BJ (cell line): ENCODE data around the gene DHRS2. TPM values are rescaled to one million over a fixed set of nuclear protein-coding genes. Genes with fewer than 3 reads are reported as not detected.

Experiments
- CTCF ChIA-PET: fragments of 350-600 bp; formaldehyde crosslinking; extraction: SDS; loops from one replicate; lab custom pipeline; 2021; ENCODE audit warnings: antibody characterized with exemption, inconsistent platforms; lab: Yijun Ruan, JAX
- POLR2A ChIA-PET: fragments of 300-600 bp; sonication (Branson Sonifier 250); formaldehyde crosslinking; extraction: SDS; loops from one replicate; lab custom pipeline; 2021; ENCODE audit warnings: antibody characterized with exemption; lab: Charles Lee
- DNase-seq: peaks from one replicate; pipeline ENCODE4 v3.0.0-alpha.2; 2011; ENCODE audit warnings: low read depth
- H3K27me3 ChIP-seq: 2 replicates; pipeline ENCODE4 v1.6.0; 2011; ENCODE audit warnings: low read length; ENCODE audit not compliant: control insufficient read depth, insufficient read depth
- H3K36me3 ChIP-seq: 2 replicates; pipeline ENCODE4 v1.5.1; 2011; ENCODE audit warnings: low read length; ENCODE audit not compliant: control insufficient read depth, insufficient read depth
- H3K4me3 ChIP-seq: 2 replicates; pipeline ENCODE4 v1.5.1; 2011; ENCODE audit warnings: low read depth, mild to moderate bottlenecking, control low read depth, low read length
- CTCF ChIP-seq: IDR thresholded peaks from 2 replicates; pipeline ENCODE4 v1.5.1; 2011; ENCODE audit warnings: low read depth, mild to moderate bottlenecking, control low read depth, inconsistent platforms, low read length, moderate library complexity; ENCODE audit not compliant: insufficient read depth
- polyA plus RNA-seq: library from polyadenylated mRNA; depleted of rRNA; stranded (reverse); fragments of >200 nt; gene quantifications from 2 replicates; pipeline ENCODE4 v1.2.3, GENCODE V29; 2011

DHRS2 gene
- polyA plus RNA-seq, 1 experiment: 0.16 TPM

- no peak for DNase-seq
- Histone ChIP-seq H3K27me3 (0 out of 2 replicates have a peak, but pooled peaks cover 1% of the 10 kb centered on the region), H3K36me3 (no peaks in the 10 kb centered on the region), H3K4me3 (no peak overlapping the region)
- POLR2A ChIA-PET: no interaction called here
- no peak for TF ChIP-seq CTCF
- CTCF ChIA-PET: interaction anchor here (1.0 kb wide), 1 partner anchor 14 kb away, joined by 3 read pairs; no protein-coding TSS in a partner anchor
These were observed 33.1 kb upstream of the DHRS2 start for GRCh38 chr14:23603103-23603502.

- Histone ChIP-seq H3K4me3 (no peak overlapping the region), H3K36me3 (no peaks in the 10 kb centered on the region), H3K27me3 (0 out of 2 replicates have a peak, but pooled peaks cover 1% of the 10 kb centered on the region)
- POLR2A ChIA-PET: no interaction called here
- TF ChIP-seq CTCF: no peak
- no peak for DNase-seq
- CTCF ChIA-PET: interaction anchor here (1.0 kb wide), 1 partner anchor 13 kb away, joined by 3 read pairs; no protein-coding TSS in a partner anchor
These were observed 32.0 kb upstream of the DHRS2 start for GRCh38 chr14:23604148-23604547.

DNA sequence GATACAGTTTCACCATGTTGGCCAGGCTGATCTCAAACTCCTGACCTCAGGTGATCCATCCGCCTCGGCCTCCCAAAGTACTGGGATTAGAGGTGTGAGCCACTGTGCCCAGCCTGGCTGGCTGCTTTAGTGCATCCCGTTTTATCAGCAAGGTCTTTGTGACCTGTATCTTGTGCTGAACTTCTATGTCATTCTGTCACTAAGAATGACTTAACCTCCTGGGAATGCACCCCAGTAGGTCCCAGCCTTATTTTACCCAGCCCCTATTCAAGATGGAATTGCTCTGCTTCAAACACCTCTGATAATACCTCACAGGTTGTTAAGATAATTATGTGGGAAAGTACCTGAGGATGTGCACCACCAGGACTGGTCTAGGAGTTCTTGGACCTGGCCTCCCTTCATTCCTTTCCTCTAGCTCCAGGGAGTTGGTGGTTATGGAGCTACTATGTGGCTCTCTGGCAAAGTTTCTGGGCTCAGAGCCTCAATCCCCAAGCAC is 31.4 kb upstream of the DHRS2 start:
- ChIA-PET CTCF (interaction anchor here (1.2 kb wide), 1 partner anchor 16 kb away, joined by 3 read pairs; no protein-coding TSS in a partner anchor), POLR2A (no interaction called here)
- no peak for DNase-seq
- H3K4me3 ChIP-seq: no peak overlapping the region
- H3K27me3 ChIP-seq: 0 out of 2 replicates have a peak, but pooled peaks cover 1% of the 10 kb centered on the region
- TF ChIP-seq CTCF: no peak
- H3K36me3 ChIP-seq: no peaks in the 10 kb centered on the region

GRCh38 chr14:23605931-23606585 is 30.1 kb upstream of the DHRS2 start:
- H3K36me3 ChIP-seq: no peaks in the 10 kb centered on the region
- DNase-seq: no peak
- 0 out of 2 replicates have a peak, but pooled peaks cover 1% of the 10 kb centered on the region for H3K27me3 ChIP-seq
- no peak overlapping the region for H3K4me3 ChIP-seq
- no peak for TF ChIP-seq CTCF
- ChIA-PET POLR2A (no interaction called here), CTCF (interaction anchor here (0.6 to 1.4 kb wide), 2 partner anchors 24 to 320 kb away, joined by 3 to 4 read pairs; no protein-coding TSS in a partner anchor)

DNA sequence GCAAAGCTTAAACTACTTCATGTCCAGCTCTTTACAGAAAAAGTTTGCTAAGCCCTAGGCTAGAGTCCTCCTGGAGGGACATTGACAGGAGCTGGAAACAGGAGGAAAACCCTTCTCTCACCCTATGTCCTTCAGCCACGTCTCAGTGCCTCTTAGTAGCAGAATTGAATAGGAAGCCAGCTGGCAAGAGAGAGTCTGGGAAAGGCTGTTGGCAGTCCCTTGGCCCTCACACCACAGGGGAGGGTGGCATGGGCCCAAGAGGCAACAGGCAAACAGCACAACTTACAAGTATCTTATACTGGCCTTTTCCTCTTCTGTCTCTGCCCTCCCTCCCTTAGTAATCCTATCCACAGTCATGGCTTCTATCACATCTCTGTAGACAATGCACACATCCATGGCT is 27.7 kb upstream of the DHRS2 start:
- DNase-seq: no peak
- H3K27me3 ChIP-seq: 0 out of 2 replicates have a peak, but pooled peaks cover 1% of the 10 kb centered on the region
- CTCF ChIA-PET: no interaction called here
- TF ChIP-seq CTCF: no peak
- no peak overlapping the region for H3K4me3 ChIP-seq
- H3K36me3 ChIP-seq: no peaks in the 10 kb centered on the region
- POLR2A ChIA-PET: no interaction called here
